GM12873 (cell line): ENCODE results near the gene IL16.

Experiments
- CTCF ChIP-seq: IDR thresholded peaks from 2 replicates; pipeline ENCODE4 v1.5.1; 2012; ENCODE audit warnings: low read depth, mild to moderate bottlenecking, moderate library complexity, low read length, control low read depth; ENCODE audit not compliant: insufficient read depth; ENCODE audit errors: missing control alignments

The IL16 gene

GRCh38 chr15:81185631-81186295 is 10.9 kb upstream of the IL16 start:
- no peak for TF ChIP-seq CTCF

GRCh38 chr15:81188354-81188753 is 8.3 kb upstream of the IL16 start:
- TF ChIP-seq CTCF: no peak

- TF ChIP-seq CTCF: no peak
Measured at GRCh38 chr15:81189583-81190283, 6.9 kb upstream of the IL16 start.

GRCh38 chr15:81190922-81191507 is 5.7 kb upstream of the IL16 start:
- TF ChIP-seq CTCF: no peak

GRCh38 chr15:81191701-81192100 is 5.0 kb upstream of the IL16 start:
- TF ChIP-seq CTCF: no peak

GRCh38 chr15:81194723-81195122 is 2.0 kb upstream of the IL16 start:
- TF ChIP-seq CTCF: no peak

- no peak for TF ChIP-seq CTCF
Measured at GRCh38 chr15:81195339-81195864, 1.3 kb upstream of the IL16 start.
